Lower lobe of right lung (tissue), 2 donors: ENCODE data around the gene NOD1. TPM values are rescaled to one million over a fixed set of nuclear protein-coding genes. Genes with fewer than 3 reads are reported as not detected.
A peak's percentile ranks its signal among the peaks of the same experiment; 100 is the strongest.
"Not testable (repeated sequence)": the region's sequence is repeated elsewhere in the genome, so short reads cannot be mapped to it uniquely, and the experiment has no call there.

Experiments used
- ATAC-seq, 2 donors: fragments of 200-7000 bp; cut with Tn5 transposase; one replicate each; pipeline ENCODE4 v1.9.1; 2020 to 2022; ENCODE audit warnings: mild to moderate bottlenecking in 2 of 2, moderate library complexity in 2 of 2
- DNase-seq: peaks from one replicate; pipeline ENCODE4 v3.0.0-alpha.2; 2020
- H3K27ac ChIP-seq: fragments of 200-600 bp; one replicate; pipeline ENCODE4 v1.8.0; 2022
- H3K27me3 ChIP-seq: fragments of 200-600 bp; one replicate; pipeline ENCODE4 v1.8.0; 2022; ENCODE audit warnings: low read depth
- H3K36me3 ChIP-seq: fragments of 200-600 bp; one replicate; pipeline ENCODE4 v1.8.0; 2022; ENCODE audit warnings: mild to moderate bottlenecking
- H3K4me1 ChIP-seq: fragments of 200-600 bp; one replicate; pipeline ENCODE4 v1.8.0; 2022
- H3K4me3 ChIP-seq: fragments of 200-600 bp; one replicate; pipeline ENCODE4 v1.8.0; 2022; ENCODE audit warnings: mild to moderate bottlenecking
- H3K9me3 ChIP-seq: fragments of 200-600 bp; one replicate; pipeline ENCODE4 v1.8.0; 2022
- CTCF ChIP-seq: fragments of 200-600 bp; IDR thresholded peaks from one replicate; pipeline ENCODE4 v1.8.0; 2022; ENCODE audit warnings: antibody characterized with exemption, mild to moderate bottlenecking
- intact Hi-C: fragments of 100-400 bp; cut with DNase I; formaldehyde crosslinking; loops from one replicate; pipeline ENCODE4 v1.11.0; 2022
- long read RNA-seq: library from polyadenylated mRNA; unstranded; transcript quantifications from one replicate; pipeline ENCODE4 v2.0.0, GENCODE V29; 2021
- total RNA-seq: library from RNA; stranded (reverse); fragmentation: NEBNext Ultra II Directional; extraction: Animal tissue kit (Norgen Biotek cat#: 25700); gene quantifications from one replicate; pipeline ENCODE4 v1.2.1, GENCODE V29; 2021
- donor health status: DM: no; HTN: yes; CAD: no; lungs with severe emphysema.

Gene NOD1, protein sequence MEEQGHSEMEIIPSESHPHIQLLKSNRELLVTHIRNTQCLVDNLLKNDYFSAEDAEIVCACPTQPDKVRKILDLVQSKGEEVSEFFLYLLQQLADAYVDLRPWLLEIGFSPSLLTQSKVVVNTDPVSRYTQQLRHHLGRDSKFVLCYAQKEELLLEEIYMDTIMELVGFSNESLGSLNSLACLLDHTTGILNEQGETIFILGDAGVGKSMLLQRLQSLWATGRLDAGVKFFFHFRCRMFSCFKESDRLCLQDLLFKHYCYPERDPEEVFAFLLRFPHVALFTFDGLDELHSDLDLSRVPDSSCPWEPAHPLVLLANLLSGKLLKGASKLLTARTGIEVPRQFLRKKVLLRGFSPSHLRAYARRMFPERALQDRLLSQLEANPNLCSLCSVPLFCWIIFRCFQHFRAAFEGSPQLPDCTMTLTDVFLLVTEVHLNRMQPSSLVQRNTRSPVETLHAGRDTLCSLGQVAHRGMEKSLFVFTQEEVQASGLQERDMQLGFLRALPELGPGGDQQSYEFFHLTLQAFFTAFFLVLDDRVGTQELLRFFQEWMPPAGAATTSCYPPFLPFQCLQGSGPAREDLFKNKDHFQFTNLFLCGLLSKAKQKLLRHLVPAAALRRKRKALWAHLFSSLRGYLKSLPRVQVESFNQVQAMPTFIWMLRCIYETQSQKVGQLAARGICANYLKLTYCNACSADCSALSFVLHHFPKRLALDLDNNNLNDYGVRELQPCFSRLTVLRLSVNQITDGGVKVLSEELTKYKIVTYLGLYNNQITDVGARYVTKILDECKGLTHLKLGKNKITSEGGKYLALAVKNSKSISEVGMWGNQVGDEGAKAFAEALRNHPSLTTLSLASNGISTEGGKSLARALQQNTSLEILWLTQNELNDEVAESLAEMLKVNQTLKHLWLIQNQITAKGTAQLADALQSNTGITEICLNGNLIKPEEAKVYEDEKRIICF
- total RNA-seq, result 42.9 TPM
- long read RNA-seq, full-length matches to known transcripts, result 7 of 66 reads
- long read RNA-seq, partial matches to known transcripts, result 16 of 66 reads
- long read RNA-seq, other reads (novel, unspliced or antisense), result 43 of 66 reads

DNA sequence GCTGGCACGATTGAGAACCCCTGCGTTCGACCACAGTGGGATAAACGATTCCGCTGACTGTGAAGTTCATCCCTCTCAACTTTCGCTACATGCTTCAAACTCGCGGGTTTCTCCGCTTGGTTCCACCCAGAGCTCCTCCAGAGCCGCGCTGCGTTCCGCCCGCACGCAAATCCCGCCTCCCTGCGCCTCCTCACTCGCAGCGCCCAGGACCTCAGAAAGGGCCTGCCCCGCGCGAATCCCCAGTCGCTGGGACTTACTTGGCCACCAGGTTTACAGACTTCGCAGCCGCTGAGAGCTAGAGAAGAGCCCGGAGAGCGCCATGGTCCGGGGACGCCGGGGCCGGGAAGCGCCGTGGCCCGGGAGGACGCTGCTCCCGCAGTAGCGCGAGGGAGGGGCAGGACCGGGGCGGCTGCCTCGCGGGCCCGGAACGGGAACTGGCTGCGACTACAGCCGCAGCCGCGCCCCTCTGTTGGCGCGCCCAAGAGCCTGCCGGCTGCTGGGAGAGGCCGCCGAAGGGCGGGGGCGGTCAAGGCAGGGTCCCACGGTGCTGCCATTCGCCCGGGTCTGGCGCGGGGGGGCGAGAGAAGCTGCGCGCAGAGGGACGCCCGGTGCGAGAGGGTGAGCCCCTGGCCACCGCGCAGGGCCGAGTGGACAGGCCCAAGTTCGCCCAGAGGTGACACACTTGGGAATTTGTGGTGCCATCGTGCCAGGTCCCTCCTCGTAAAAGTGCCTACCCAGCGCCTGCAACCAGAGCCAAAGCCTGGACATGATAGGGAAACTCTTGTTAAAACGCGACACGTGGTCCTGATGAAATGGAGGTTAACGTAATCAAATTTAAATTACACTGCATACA is at the start of gene NOD1:
Gene NOD1 (minus strand): TSS at position 436 of the 853 bp plus-strand sequence. CDS start 21,863 bp downstream, outside the sequence.
- peak; percentile 90 for DNase-seq
- ATAC-seq, result peak; percentile 97
- Histone ChIP-seq H3K27me3 (no peaks in the 10 kb centered on the region), H3K4me1 (peaks cover 52% of the 10 kb centered on the region), H3K36me3 (no peaks in the 10 kb centered on the region), H3K4me3 (peak within 1 kb of the TSS; percentile 86), H3K27ac (peak within 1 kb of the TSS; percentile 94), H3K9me3 (no peaks in the 10 kb centered on the region)
- intact Hi-C loops, result no loop called here
- TF ChIP-seq CTCF, result no peak

GRCh38 chr7:30527297-30527696 is 48.7 kb upstream of the NOD1 start:
- H3K27ac ChIP-seq, DNase-seq, H3K4me1 ChIP-seq, H3K27me3 ChIP-seq, H3K4me3 ChIP-seq, H3K36me3 ChIP-seq, ATAC-seq, H3K9me3 ChIP-seq, intact Hi-C loops: not testable (repeated sequence)

DNA sequence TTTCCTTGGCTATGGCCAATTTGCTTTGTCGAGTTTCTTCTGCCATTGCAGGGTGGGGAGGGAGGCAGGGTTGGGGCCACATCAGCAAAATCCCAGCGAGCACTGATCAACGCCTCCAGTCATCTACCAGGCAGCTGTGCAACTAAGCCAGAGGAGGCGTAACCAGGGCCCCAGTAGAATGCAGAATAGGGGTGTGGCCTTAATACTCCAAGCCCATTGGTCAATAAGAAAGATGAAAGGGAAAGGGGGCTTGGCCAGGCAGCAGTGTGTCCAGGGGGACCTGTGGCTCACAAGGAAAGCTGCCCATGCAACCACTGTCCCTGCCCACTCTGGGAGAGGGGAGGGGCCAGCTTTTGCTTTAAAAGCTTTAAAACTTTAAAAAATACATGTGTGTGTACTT is 47.6 kb upstream of the NOD1 start:
- no peak for ATAC-seq
- TF ChIP-seq CTCF, result no peak
- no peaks in the 10 kb centered on the region for H3K36me3 ChIP-seq
- intact Hi-C loops, result no loop called here
- H3K4me1 ChIP-seq, result no peaks in the 10 kb centered on the region
- H3K4me3 ChIP-seq, result no peak overlapping the region
- no peak overlapping the region for H3K27ac ChIP-seq
- no peak for DNase-seq
- no peaks in the 10 kb centered on the region for H3K27me3 ChIP-seq
- no peaks in the 10 kb centered on the region for H3K9me3 ChIP-seq

- H3K4me1 ChIP-seq, result peaks cover 2% of the 10 kb centered on the region
- no peaks in the 10 kb centered on the region for H3K36me3 ChIP-seq
- H3K27me3 ChIP-seq, result no peaks in the 10 kb centered on the region
- no peak overlapping the region for H3K4me3 ChIP-seq
- no peak overlapping the region for H3K27ac ChIP-seq
- no peak for DNase-seq
- intact Hi-C loops, result no loop called here
- no peak for TF ChIP-seq CTCF
- ATAC-seq, result no peak
- H3K9me3 ChIP-seq, result no peaks in the 10 kb centered on the region
Measured at GRCh38 chr7:30525429-30525828, 46.8 kb upstream of the NOD1 start.

DNA sequence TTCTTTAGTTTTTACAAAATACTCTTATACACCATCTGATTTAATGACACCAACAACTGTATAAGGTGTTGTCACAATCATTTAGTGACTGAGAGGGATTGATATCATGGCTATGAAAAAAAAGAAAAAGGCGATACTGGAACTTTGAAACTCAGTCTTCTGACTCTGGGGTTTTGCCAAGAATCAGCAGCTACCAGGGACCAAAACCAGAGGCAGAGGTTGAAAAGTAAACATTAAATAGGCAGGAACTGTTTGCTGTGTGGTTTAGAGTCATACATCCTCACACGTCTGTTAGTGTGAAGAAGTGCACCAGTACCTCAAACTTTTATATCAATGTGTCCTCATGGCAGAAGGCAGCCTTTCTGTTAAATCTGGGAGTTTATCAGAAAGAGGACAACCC is 46.0 kb upstream of the NOD1 start:
- DNase-seq (no peak), ATAC-seq (no peak)
- intact Hi-C loops, result no loop called here
- TF ChIP-seq CTCF, result no peak
- Histone ChIP-seq H3K27ac (no peak overlapping the region), H3K9me3 (no peaks in the 10 kb centered on the region), H3K4me3 (no peak overlapping the region), H3K36me3 (no peaks in the 10 kb centered on the region), H3K4me1 (peaks cover 4% of the 10 kb centered on the region), H3K27me3 (no peaks in the 10 kb centered on the region)
